ENCODE measurements around the gene CRIM1.
A peak's percentile ranks its signal among the peaks of the same experiment; 100 is the strongest.

Gene CRIM1

GRCh38 chr2:36461039-36461681 lies 105.6 kb downstream of the CRIM1 start:
- H2BK120ac ChIP-seq (ENCODE audit: low read depth, low read length), result no peak overlapping the region
- no peak overlapping the region for H3K23ac ChIP-seq (ENCODE audit: low read length in 2 of 2)
- WGBS, result 18% methylated on average over 3 of the region's 4 CpGs
- H2BK12ac ChIP-seq (ENCODE audit: low read length in 2 of 2), result peak overlapping the region in 1 of 2 experiments; percentile 76
- H4K8ac ChIP-seq (ENCODE audit: low read length), result peak overlapping the region; percentile 28
- no peaks in the 10 kb centered on the region for H3K9me3 ChIP-seq (ENCODE audit: control insufficient read depth, low read length)
- H3K36me3 ChIP-seq (ENCODE audit: control insufficient read depth in 1 of 2, insufficient read depth in 2 of 2, low read depth in 1 of 2, low read length in 2 of 2), result peaks cover 17 to 45% of the 10 kb centered on the region in 2 experiments
- no peak overlapping the region for H3K4me3 ChIP-seq (ENCODE audit: insufficient read depth in 1 of 2, low read depth in 1 of 2, low read length in 2 of 2)
- H3K4me1 ChIP-seq (ENCODE audit: control insufficient read depth, insufficient read depth, low read depth, low read length), result peaks cover 27% of the 10 kb centered on the region
- peak; percentile 91 for DNase-seq
- H4K91ac ChIP-seq (ENCODE audit: low read length), result peak overlapping the region; percentile 71
- H2AK5ac ChIP-seq (ENCODE audit: low read length, severe bottlenecking), result peak overlapping the region; percentile 98
- peak overlapping the region; percentile 56 to 67 for H3K18ac ChIP-seq (ENCODE audit: low read depth in 1 of 2, low read length in 2 of 2)
- H3K4ac ChIP-seq (ENCODE audit: low read depth in 1 of 2, low read length in 2 of 2), result peak overlapping the region in 1 of 2 experiments; percentile 59
- H3K79me1 ChIP-seq (replicated peaks; ENCODE audit: low read length, poor library complexity, severe bottlenecking), result peaks cover 21% of the 10 kb centered on the region
- H2AFZ ChIP-seq (ENCODE audit: low read depth, low read length), result no peak overlapping the region
- H3K27me3 ChIP-seq (ENCODE audit: control insufficient read depth in 1 of 2, insufficient read depth in 1 of 2, low read length in 2 of 2), result no peaks in the 10 kb centered on the region
- peak overlapping the region; percentile 97 for H3K27ac ChIP-seq (ENCODE audit: low read length, poor library complexity, severe bottlenecking)
- H2BK15ac ChIP-seq (ENCODE audit: low read depth, poor library complexity, severe bottlenecking), result no peak overlapping the region
- peak overlapping the region; percentile 14 for H3K4me2 ChIP-seq (ENCODE audit: low read length, poor library complexity, severe bottlenecking)
- H2BK5ac ChIP-seq (ENCODE audit: low read depth, low read length, poor library complexity, severe bottlenecking), result peak overlapping the region; percentile 59
- peak overlapping the region; percentile 15 for H3K9ac ChIP-seq (ENCODE audit: low read length)
- H3K14ac ChIP-seq (ENCODE audit: low read length in 2 of 2), result no peak overlapping the region

- Histone ChIP-seq H3K14ac (ENCODE audit: low read length in 2 of 2) (no peak overlapping the region), H2BK120ac (ENCODE audit: low read depth, low read length) (peak overlapping the region; percentile 11), H3K23ac (ENCODE audit: low read length in 2 of 2) (no peak overlapping the region), H2AK5ac (ENCODE audit: low read length, severe bottlenecking) (peak overlapping the region; percentile 99), H4K8ac (ENCODE audit: low read length) (peak overlapping the region; percentile 76), H3K27me3 (ENCODE audit: control insufficient read depth in 1 of 2, insufficient read depth in 1 of 2, low read length in 2 of 2) (no peaks in the 10 kb centered on the region), H2BK12ac (ENCODE audit: low read length in 2 of 2) (peak overlapping the region; percentile 55 to 87), H2BK15ac (ENCODE audit: low read depth, poor library complexity, severe bottlenecking) (no peak overlapping the region), H3K9ac (ENCODE audit: low read length) (no peak overlapping the region), H3K36me3 (ENCODE audit: control insufficient read depth in 1 of 2, insufficient read depth in 2 of 2, low read depth in 1 of 2, low read length in 2 of 2) (peaks cover 19 to 57% of the 10 kb centered on the region in 2 experiments), H3K4ac (ENCODE audit: low read depth in 1 of 2, low read length in 2 of 2) (no peak overlapping the region), H3K18ac (ENCODE audit: low read depth in 1 of 2, low read length in 2 of 2) (peak overlapping the region in 1 of 2 experiments; percentile 50), H3K4me1 (ENCODE audit: control insufficient read depth, insufficient read depth, low read depth, low read length) (peaks cover 22% of the 10 kb centered on the region), H3K27ac (ENCODE audit: low read length, poor library complexity, severe bottlenecking) (peak overlapping the region; percentile 85), H3K9me3 (ENCODE audit: control insufficient read depth, low read length) (no peaks in the 10 kb centered on the region), H2BK5ac (ENCODE audit: low read depth, low read length, poor library complexity, severe bottlenecking) (peak overlapping the region; percentile 88), H3K79me1 (replicated peaks; ENCODE audit: low read length, poor library complexity, severe bottlenecking) (peaks cover 25% of the 10 kb centered on the region), H4K91ac (ENCODE audit: low read length) (no peak overlapping the region), H2AFZ (ENCODE audit: low read depth, low read length) (no peak overlapping the region), H3K4me2 (ENCODE audit: low read length, poor library complexity, severe bottlenecking) (no peak overlapping the region), H3K4me3 (ENCODE audit: insufficient read depth in 1 of 2, low read depth in 1 of 2, low read length in 2 of 2) (no peak overlapping the region)
- DNase-seq, result no peak
- 86% methylated on average over 5 of the region's 6 CpGs for WGBS
Measured at GRCh38 chr2:36462311-36462935, 106.8 kb downstream of the CRIM1 start.

- H3K23ac ChIP-seq (ENCODE audit: low read length in 2 of 2), result no peak overlapping the region
- no peak overlapping the region for H3K4me3 ChIP-seq (ENCODE audit: insufficient read depth in 1 of 2, low read depth in 1 of 2, low read length in 2 of 2)
- H3K79me1 ChIP-seq (replicated peaks; ENCODE audit: low read length, poor library complexity, severe bottlenecking), result peaks cover 25% of the 10 kb centered on the region
- peak overlapping the region; percentile 27 for H2BK120ac ChIP-seq (ENCODE audit: low read depth, low read length)
- no peak for DNase-seq
- H4K8ac ChIP-seq (ENCODE audit: low read length), result no peak overlapping the region
- no peak overlapping the region for H3K14ac ChIP-seq (ENCODE audit: low read length in 2 of 2)
- H3K4me2 ChIP-seq (ENCODE audit: low read length, poor library complexity, severe bottlenecking), result no peak overlapping the region
- H3K36me3 ChIP-seq (ENCODE audit: control insufficient read depth in 1 of 2, insufficient read depth in 2 of 2, low read depth in 1 of 2, low read length in 2 of 2), result peaks cover 16 to 61% of the 10 kb centered on the region in 2 experiments
- peak overlapping the region; percentile 80 for H4K91ac ChIP-seq (ENCODE audit: low read length)
- H3K4me1 ChIP-seq (ENCODE audit: control insufficient read depth, insufficient read depth, low read depth, low read length), result peaks cover 20% of the 10 kb centered on the region
- H3K27ac ChIP-seq (ENCODE audit: low read length, poor library complexity, severe bottlenecking), result peak overlapping the region; percentile 66
- H3K18ac ChIP-seq (ENCODE audit: low read depth in 1 of 2, low read length in 2 of 2), result peak overlapping the region; percentile 32 to 37
- peak overlapping the region; percentile 99 for H2AK5ac ChIP-seq (ENCODE audit: low read length, severe bottlenecking)
- H3K9ac ChIP-seq (ENCODE audit: low read length), result no peak overlapping the region
- H2AFZ ChIP-seq (ENCODE audit: low read depth, low read length), result no peak overlapping the region
- H2BK15ac ChIP-seq (ENCODE audit: low read depth, poor library complexity, severe bottlenecking), result no peak overlapping the region
- peak overlapping the region; percentile 50 for H2BK5ac ChIP-seq (ENCODE audit: low read depth, low read length, poor library complexity, severe bottlenecking)
- H3K9me3 ChIP-seq (ENCODE audit: control insufficient read depth, low read length), result no peaks in the 10 kb centered on the region
- WGBS, result 81% methylated on average over 7 of the region's 7 CpGs
- no peak overlapping the region for H2BK12ac ChIP-seq (ENCODE audit: low read length in 2 of 2)
- H3K4ac ChIP-seq (ENCODE audit: low read depth in 1 of 2, low read length in 2 of 2), result no peak overlapping the region
- no peaks in the 10 kb centered on the region for H3K27me3 ChIP-seq (ENCODE audit: control insufficient read depth in 1 of 2, insufficient read depth in 1 of 2, low read length in 2 of 2)
Measured at GRCh38 chr2:36463365-36463764, 107.8 kb downstream of the CRIM1 start.

GRCh38 chr2:36464006-36464721 lies 108.6 kb downstream of the CRIM1 start:
- Histone ChIP-seq H4K91ac (ENCODE audit: low read length) (no peak overlapping the region), H2BK5ac (ENCODE audit: low read depth, low read length, poor library complexity, severe bottlenecking) (peak overlapping the region; percentile 11), H2BK120ac (ENCODE audit: low read depth, low read length) (no peak overlapping the region), H3K79me1 (replicated peaks; ENCODE audit: low read length, poor library complexity, severe bottlenecking) (peaks cover 21% of the 10 kb centered on the region), H3K36me3 (ENCODE audit: control insufficient read depth in 1 of 2, insufficient read depth in 2 of 2, low read depth in 1 of 2, low read length in 2 of 2) (peaks cover 14 to 62% of the 10 kb centered on the region in 2 experiments), H3K23ac (ENCODE audit: low read length in 2 of 2) (no peak overlapping the region), H3K9me3 (ENCODE audit: control insufficient read depth, low read length) (no peaks in the 10 kb centered on the region), H3K4me3 (ENCODE audit: insufficient read depth in 1 of 2, low read depth in 1 of 2, low read length in 2 of 2) (no peak overlapping the region), H2AK5ac (ENCODE audit: low read length, severe bottlenecking) (peak overlapping the region; percentile 42), H3K27me3 (ENCODE audit: control insufficient read depth in 1 of 2, insufficient read depth in 1 of 2, low read length in 2 of 2) (no peaks in the 10 kb centered on the region), H3K18ac (ENCODE audit: low read depth in 1 of 2, low read length in 2 of 2) (no peak overlapping the region), H4K8ac (ENCODE audit: low read length) (peak overlapping the region; percentile 40), H3K9ac (ENCODE audit: low read length) (no peak overlapping the region), H2BK12ac (ENCODE audit: low read length in 2 of 2) (no peak overlapping the region), H3K4ac (ENCODE audit: low read depth in 1 of 2, low read length in 2 of 2) (peak overlapping the region in 1 of 2 experiments; percentile 37), H2AFZ (ENCODE audit: low read depth, low read length) (no peak overlapping the region), H3K27ac (ENCODE audit: low read length, poor library complexity, severe bottlenecking) (peak overlapping the region; percentile 66), H2BK15ac (ENCODE audit: low read depth, poor library complexity, severe bottlenecking) (no peak overlapping the region), H3K4me1 (ENCODE audit: control insufficient read depth, insufficient read depth, low read depth, low read length) (peaks cover 22% of the 10 kb centered on the region), H3K14ac (ENCODE audit: low read length in 2 of 2) (no peak overlapping the region), H3K4me2 (ENCODE audit: low read length, poor library complexity, severe bottlenecking) (no peak overlapping the region)
- no peak for DNase-seq
- WGBS, result 93% methylated on average over 11 of the region's 11 CpGs

Data from mesenchymal stem cell (in vitro differentiated cells and primary cell).